ENCODE data around the gene AMBRA1.
"Not testable (repeated sequence)": the region's sequence is repeated elsewhere in the genome, so short reads cannot be mapped to it uniquely, and the experiment has no call there.

Gene AMBRA1

GRCh38 chr11:46381819-46382645, 211.8 kb downstream of the AMBRA1 start:
- peaks cover 7% of the 10 kb centered on the region for H3K4me1 Mint-ChIP-seq
- H3K9me3 Mint-ChIP-seq = no peaks in the 10 kb centered on the region
- peaks cover 26% of the 10 kb centered on the region for H3K27me3 Mint-ChIP-seq
- peak overlapping the region; percentile 74 for H3K4me3 Mint-ChIP-seq
- H3K27ac Mint-ChIP-seq = no peak overlapping the region
- no peak for DNase-seq (ENCODE audit: low spot score in 2 of 2)
- ATAC-seq (ENCODE audit: low read depth) = no peak
- H3K36me3 Mint-ChIP-seq = peaks cover 12% of the 10 kb centered on the region

- Mint-ChIP-seq H3K4me3 (peak within 1 kb of the TSS; percentile 81), H3K36me3 (peaks cover 14% of the 10 kb centered on the region), H3K9me3 (no peaks in the 10 kb centered on the region), H3K27me3 (peaks cover 18% of the 10 kb centered on the region), H3K4me1 (peaks cover 7% of the 10 kb centered on the region), H3K27ac (no peak within 1 kb of the TSS)
- no peak for DNase-seq (ENCODE audit: low spot score in 2 of 2)
- peak; percentile 27 for ATAC-seq (ENCODE audit: low read depth)
These were observed 212.6 kb downstream of the AMBRA1 start, which contains the start of gene MDK for GRCh38 chr11:46381048-46381818. Gene MDK, plus strand, starts transcription at chr11:46381669. Its CDS starts 389 bp downstream, at chr11:46382058.

- H3K36me3 Mint-ChIP-seq = peaks cover 14% of the 10 kb centered on the region
- peaks cover 12% of the 10 kb centered on the region for H3K27me3 Mint-ChIP-seq
- peaks cover 7% of the 10 kb centered on the region for H3K4me1 Mint-ChIP-seq
- ATAC-seq (ENCODE audit: low read depth) = peak; percentile 59
- no peak for DNase-seq (ENCODE audit: low spot score in 2 of 2)
- no peaks in the 10 kb centered on the region for H3K9me3 Mint-ChIP-seq
- H3K27ac Mint-ChIP-seq = no peak overlapping the region
- H3K4me3 Mint-ChIP-seq = peak overlapping the region; percentile 81
These were observed 213.3 kb downstream of the AMBRA1 start for GRCh38 chr11:46380340-46381047.

- not testable (repeated sequence) for DNase-seq (ENCODE audit: low spot score in 2 of 2); H3K27me3 Mint-ChIP-seq; H3K9me3 Mint-ChIP-seq; ATAC-seq (ENCODE audit: low read depth); H3K4me1 Mint-ChIP-seq; H3K27ac Mint-ChIP-seq
- Mint-ChIP-seq H3K36me3 (peaks cover 17% of the 10 kb centered on the region), H3K4me3 (peak overlapping the region; percentile 67)
These were observed 214.1 kb downstream of the AMBRA1 start for GRCh38 chr11:46379482-46380293.

GRCh38 chr11:46378811-46379481, 214.9 kb downstream of the AMBRA1 start:
- Mint-ChIP-seq H3K27me3 (peaks cover 4% of the 10 kb centered on the region), H3K9me3 (no peaks in the 10 kb centered on the region), H3K36me3 (peaks cover 17% of the 10 kb centered on the region), H3K27ac (no peak overlapping the region), H3K4me3 (peak overlapping the region; percentile 67), H3K4me1 (peaks cover 7% of the 10 kb centered on the region)
- no peak for DNase-seq (ENCODE audit: low spot score in 2 of 2)
- no peak for ATAC-seq (ENCODE audit: low read depth)

GRCh38 chr11:46378296-46378695, 215.5 kb downstream of the AMBRA1 start:
- no peak overlapping the region for H3K4me3 Mint-ChIP-seq
- no peak overlapping the region for H3K27ac Mint-ChIP-seq
- DNase-seq (ENCODE audit: low spot score in 2 of 2) = no peak
- no peak for ATAC-seq (ENCODE audit: low read depth)
- peaks cover 7% of the 10 kb centered on the region for H3K4me1 Mint-ChIP-seq
- no peaks in the 10 kb centered on the region for H3K27me3 Mint-ChIP-seq
- peaks cover 17% of the 10 kb centered on the region for H3K36me3 Mint-ChIP-seq
- no peaks in the 10 kb centered on the region for H3K9me3 Mint-ChIP-seq

GRCh38 chr11:46377831-46378230, 216.0 kb downstream of the AMBRA1 start:
- no peak overlapping the region for H3K4me3 Mint-ChIP-seq
- DNase-seq (ENCODE audit: low spot score in 2 of 2) (no peak), ATAC-seq (ENCODE audit: low read depth) (no peak)
- peaks cover 7% of the 10 kb centered on the region for H3K4me1 Mint-ChIP-seq
- H3K36me3 Mint-ChIP-seq = peaks cover 17% of the 10 kb centered on the region
- no peaks in the 10 kb centered on the region for H3K27me3 Mint-ChIP-seq
- no peak overlapping the region for H3K27ac Mint-ChIP-seq
- H3K9me3 Mint-ChIP-seq = no peaks in the 10 kb centered on the region

- Mint-ChIP-seq H3K4me3 (no peak overlapping the region), H3K27me3 (no peaks in the 10 kb centered on the region), H3K27ac (no peak overlapping the region), H3K4me1 (peaks cover 7% of the 10 kb centered on the region), H3K36me3 (peaks cover 19% of the 10 kb centered on the region), H3K9me3 (no peaks in the 10 kb centered on the region)
- no peak for DNase-seq (ENCODE audit: low spot score in 2 of 2)
- no peak for ATAC-seq (ENCODE audit: low read depth)
These were observed 216.5 kb downstream of the AMBRA1 start for GRCh38 chr11:46377290-46377689.

- DNase-seq (ENCODE audit: low spot score in 2 of 2) (no peak), ATAC-seq (ENCODE audit: low read depth) (no peak)
- Mint-ChIP-seq H3K9me3 (no peaks in the 10 kb centered on the region), H3K4me3 (no peak overlapping the region), H3K36me3 (peaks cover 20% of the 10 kb centered on the region), H3K27me3 (no peaks in the 10 kb centered on the region), H3K27ac (no peak overlapping the region), H3K4me1 (peaks cover 2% of the 10 kb centered on the region)
These were observed 217.4 kb downstream of the AMBRA1 start for GRCh38 chr11:46376258-46377050.

- no peaks in the 10 kb centered on the region for H3K9me3 Mint-ChIP-seq
- H3K27ac Mint-ChIP-seq = no peak overlapping the region
- H3K4me1 Mint-ChIP-seq = peaks cover 2% of the 10 kb centered on the region
- no peak overlapping the region for H3K4me3 Mint-ChIP-seq
- no peaks in the 10 kb centered on the region for H3K27me3 Mint-ChIP-seq
- ATAC-seq (ENCODE audit: low read depth) = no peak
- peaks cover 20% of the 10 kb centered on the region for H3K36me3 Mint-ChIP-seq
- DNase-seq (ENCODE audit: low spot score in 2 of 2) = no peak
These were observed 218.3 kb downstream of the AMBRA1 start for GRCh38 chr11:46375392-46376101.

- no peaks in the 10 kb centered on the region for H3K4me1 Mint-ChIP-seq
- no peaks in the 10 kb centered on the region for H3K27me3 Mint-ChIP-seq
- no peak for DNase-seq (ENCODE audit: low spot score in 2 of 2)
- no peak overlapping the region for H3K4me3 Mint-ChIP-seq
- no peaks in the 10 kb centered on the region for H3K9me3 Mint-ChIP-seq
- no peak overlapping the region for H3K27ac Mint-ChIP-seq
- peaks cover 20% of the 10 kb centered on the region for H3K36me3 Mint-ChIP-seq
- no peak for ATAC-seq (ENCODE audit: low read depth)
These were observed 219.0 kb downstream of the AMBRA1 start for GRCh38 chr11:46374815-46375214.
